GM21825 (cell line): Measurements from ENCODE around the gene C6orf132.

Source experiments
- ATAC-seq: cut with Tn5 transposase; IDR thresholded peaks from one replicate; pipeline ENCODE4 v1.9.1; 2021; ENCODE audit warnings: mild to moderate bottlenecking, moderate library complexity; ENCODE audit not compliant: unreplicated experiment

C6orf132 gene

GRCh38 chr6:42105709-42106108 is 36.7 kb downstream of the C6orf132 start:
- ATAC-seq, result no peak

GRCh38 chr6:42105156-42105648 is 37.2 kb downstream of the C6orf132 start:
- ATAC-seq, result no peak

- no peak for ATAC-seq
Measured at GRCh38 chr6:42104804-42105125, 37.7 kb downstream of the C6orf132 start.

- peak; percentile 53 for ATAC-seq
Measured at GRCh38 chr6:42104095-42104803, 38.2 kb downstream of the C6orf132 start.

- no peak for ATAC-seq
Measured at GRCh38 chr6:42103753-42104094, 38.7 kb downstream of the C6orf132 start.

- ATAC-seq, result no peak
Measured at GRCh38 chr6:42103216-42103615, 39.2 kb downstream of the C6orf132 start.

GRCh38 chr6:42101186-42101657 is 41.2 kb downstream of the C6orf132 start:
- ATAC-seq, result no peak

- no peak for ATAC-seq
Measured at GRCh38 chr6:42100029-42100901, 42.2 kb downstream of the C6orf132 start.

- ATAC-seq, result no peak
Measured at GRCh38 chr6:42099340-42100028, 42.9 kb downstream of the C6orf132 start.

- ATAC-seq, result no peak
Measured at GRCh38 chr6:42095776-42096541, 46.5 kb downstream of the C6orf132 start.

GRCh38 chr6:42095094-42095493 is 47.3 kb downstream of the C6orf132 start:
- ATAC-seq, result no peak

- no peak for ATAC-seq
Measured at GRCh38 chr6:42093582-42094329, 48.7 kb downstream of the C6orf132 start.

- no peak for ATAC-seq
Measured at GRCh38 chr6:42091718-42092023, 50.7 kb downstream of the C6orf132 start.

GRCh38 chr6:42090819-42091717 is 51.4 kb downstream of the C6orf132 start:
- no peak for ATAC-seq

GRCh38 chr6:42088101-42088591 is 54.3 kb downstream of the C6orf132 start:
- no peak for ATAC-seq

- no peak for ATAC-seq
Measured at GRCh38 chr6:42086046-42087035, 56.1 kb downstream of the C6orf132 start.

GRCh38 chr6:42084889-42085288 is 57.5 kb downstream of the C6orf132 start:
- no peak for ATAC-seq

- no peak for ATAC-seq
Measured at GRCh38 chr6:42083530-42083929, 58.9 kb downstream of the C6orf132 start.
